SJCRH30 (cell line): ENCODE results near the gene FAM83D. TPM values are rescaled to one million over a fixed set of nuclear protein-coding genes. Genes with fewer than 3 reads are reported as not detected.

Experiments used
- DNase-seq, 2 experiments: peaks; one replicate each; pipeline ENCODE4 v3.0.0-alpha.2; 2015 to 2020
- H3K27ac ChIP-seq: fragments of 250-450 bp; sonication (Bioruptor Pico); 2 replicates; pipeline ENCODE4 v1.5.1; 2020; ENCODE audit warnings: mild to moderate bottlenecking, moderate library complexity
- H3K27me3 ChIP-seq: fragments of 250-450 bp; sonication (Bioruptor Pico); 2 replicates; pipeline ENCODE4 v1.5.1; 2020; ENCODE audit warnings: mild to moderate bottlenecking, moderate library complexity
- H3K36me3 ChIP-seq: fragments of 250-450 bp; sonication (Bioruptor Pico); 2 replicates; pipeline ENCODE4 v1.5.1; 2020; ENCODE audit warnings: mild to moderate bottlenecking, moderate library complexity
- H3K4me1 ChIP-seq: fragments of 250-450 bp; sonication (Bioruptor Pico); 2 replicates; pipeline ENCODE4 v1.5.1; 2020; ENCODE audit warnings: mild to moderate bottlenecking, moderate library complexity
- H3K4me3 ChIP-seq: fragments of 250-450 bp; sonication (Bioruptor Pico); 2 replicates; pipeline ENCODE4 v1.5.1; 2020; ENCODE audit warnings: mild to moderate bottlenecking, moderate library complexity
- H3K9me3 ChIP-seq: fragments of 250-450 bp; sonication (Bioruptor Pico); replicated peaks from 2 replicates; pipeline ENCODE4 v1.5.1; 2020; ENCODE audit warnings: mild to moderate bottlenecking, moderate library complexity
- total RNA-seq: library from RNA; depleted of rRNA; stranded (reverse); fragments of >200 nt; shearing (Covaris generic); gene quantifications from 2 replicates; pipeline ENCODE4 v1.2.3, GENCODE V29; 2014

The FAM83D gene
- total RNA-seq, 1 experiment from 2014 or later, result 96.6 TPM

GRCh38 chr20:38890497-38890818 is 35.8 kb upstream of the FAM83D start:
- no peak overlapping the region for H3K27ac ChIP-seq
- no peak overlapping the region for H3K4me3 ChIP-seq
- no peaks in the 10 kb centered on the region; the same call in 1 of the 2 replicates for H3K4me1 ChIP-seq
- no peaks in the 10 kb centered on the region for H3K9me3 ChIP-seq
- no peaks in the 10 kb centered on the region for H3K27me3 ChIP-seq
- no peaks in the 10 kb centered on the region for H3K36me3 ChIP-seq
- DNase-seq, result no peak

GRCh38 chr20:38892091-38892981 is 33.9 kb upstream of the FAM83D start:
- H3K36me3 ChIP-seq, result no peaks in the 10 kb centered on the region
- no peaks in the 10 kb centered on the region for H3K27me3 ChIP-seq
- H3K4me3 ChIP-seq, result no peak overlapping the region
- H3K27ac ChIP-seq, result no peak overlapping the region
- H3K4me1 ChIP-seq, result no peaks in the 10 kb centered on the region; the same call in 1 of the 2 replicates
- H3K9me3 ChIP-seq, result no peaks in the 10 kb centered on the region
- peak; percentile 43 to 51 for DNase-seq

- Histone ChIP-seq H3K27ac (no peak overlapping the region), H3K27me3 (no peaks in the 10 kb centered on the region), H3K4me3 (no peak overlapping the region), H3K36me3 (no peaks in the 10 kb centered on the region), H3K9me3 (no peaks in the 10 kb centered on the region), H3K4me1 (no peaks in the 10 kb centered on the region; the same call in 1 of the 2 replicates)
- DNase-seq, result no peak
These were observed 33.1 kb upstream of the FAM83D start for GRCh38 chr20:38893056-38893564.

GRCh38 chr20:38893565-38894090 is 32.6 kb upstream of the FAM83D start:
- peak; percentile 74 to 84 for DNase-seq
- H3K27ac ChIP-seq, result no peak overlapping the region
- H3K27me3 ChIP-seq, result no peaks in the 10 kb centered on the region
- H3K9me3 ChIP-seq, result no peaks in the 10 kb centered on the region
- H3K4me1 ChIP-seq, result no peaks in the 10 kb centered on the region; the same call in 1 of the 2 replicates
- no peak overlapping the region for H3K4me3 ChIP-seq
- H3K36me3 ChIP-seq, result no peaks in the 10 kb centered on the region

- DNase-seq, result no peak
- H3K36me3 ChIP-seq, result no peaks in the 10 kb centered on the region
- H3K27me3 ChIP-seq, result no peaks in the 10 kb centered on the region
- H3K27ac ChIP-seq, result no peak overlapping the region
- H3K4me3 ChIP-seq, result no peak overlapping the region
- no peaks in the 10 kb centered on the region; the same call in 1 of the 2 replicates for H3K4me1 ChIP-seq
- no peaks in the 10 kb centered on the region for H3K9me3 ChIP-seq
These were observed 31.9 kb upstream of the FAM83D start for GRCh38 chr20:38894091-38894847.

- no peaks in the 10 kb centered on the region for H3K36me3 ChIP-seq
- H3K9me3 ChIP-seq, result no peaks in the 10 kb centered on the region
- no peaks in the 10 kb centered on the region; the same call in 1 of the 2 replicates for H3K4me1 ChIP-seq
- no peaks in the 10 kb centered on the region for H3K27me3 ChIP-seq
- H3K27ac ChIP-seq, result no peak overlapping the region
- no peak for DNase-seq
- no peak overlapping the region for H3K4me3 ChIP-seq
These were observed 30.9 kb upstream of the FAM83D start for GRCh38 chr20:38895098-38895949.

- Histone ChIP-seq H3K9me3 (no peaks in the 10 kb centered on the region), H3K4me3 (no peak overlapping the region), H3K27ac (no peak overlapping the region), H3K36me3 (no peaks in the 10 kb centered on the region), H3K4me1 (no peaks in the 10 kb centered on the region; the same call in 1 of the 2 replicates), H3K27me3 (no peaks in the 10 kb centered on the region)
- DNase-seq, result no peak
These were observed 30.1 kb upstream of the FAM83D start for GRCh38 chr20:38896009-38896594.

GRCh38 chr20:38897267-38897666 is 28.9 kb upstream of the FAM83D start:
- DNase-seq, result no peak
- Histone ChIP-seq H3K27me3 (no peaks in the 10 kb centered on the region), H3K27ac (no peak overlapping the region)

GRCh38 chr20:38900606-38901005 is 25.6 kb upstream of the FAM83D start:
- no peaks in the 10 kb centered on the region for H3K36me3 ChIP-seq
- no peaks in the 10 kb centered on the region for H3K27me3 ChIP-seq
- H3K27ac ChIP-seq, result no peak overlapping the region
- no peaks in the 10 kb centered on the region for H3K4me1 ChIP-seq
- no peak for DNase-seq
- no peak overlapping the region for H3K4me3 ChIP-seq
- H3K9me3 ChIP-seq, result no peaks in the 10 kb centered on the region

More at GRCh38 chr20:38897267-38897666, 28.9 kb upstream of the FAM83D start:
- Histone ChIP-seq H3K9me3 (no peaks in the 10 kb centered on the region), H3K36me3 (no peaks in the 10 kb centered on the region), H3K4me3 (no peak overlapping the region), H3K4me1 (no peaks in the 10 kb centered on the region; the same call in 1 of the 2 replicates)

GRCh38 chr20:38902601-38903000 is 23.6 kb upstream of the FAM83D start:
- no peaks in the 10 kb centered on the region for H3K36me3 ChIP-seq
- DNase-seq, result no peak
- no peak overlapping the region for H3K4me3 ChIP-seq
- no peak overlapping the region for H3K27ac ChIP-seq
- H3K27me3 ChIP-seq, result no peaks in the 10 kb centered on the region
- no peaks in the 10 kb centered on the region for H3K9me3 ChIP-seq
- H3K4me1 ChIP-seq, result no peaks in the 10 kb centered on the region

- H3K4me3 ChIP-seq, result no peak overlapping the region
- no peaks in the 10 kb centered on the region for H3K27me3 ChIP-seq
- no peak for DNase-seq
- no peaks in the 10 kb centered on the region for H3K4me1 ChIP-seq
- no peak overlapping the region for H3K27ac ChIP-seq
- H3K36me3 ChIP-seq, result no peaks in the 10 kb centered on the region
- no peaks in the 10 kb centered on the region for H3K9me3 ChIP-seq
These were observed 22.9 kb upstream of the FAM83D start for GRCh38 chr20:38903335-38903734.

- Histone ChIP-seq H3K9me3 (no peaks in the 10 kb centered on the region), H3K27ac (no peak overlapping the region), H3K4me3 (no peak overlapping the region), H3K27me3 (no peaks in the 10 kb centered on the region), H3K36me3 (no peaks in the 10 kb centered on the region), H3K4me1 (peaks cover 2% of the 10 kb centered on the region; the same call in 1 of the 2 replicates)
- DNase-seq, result no peak
These were observed 20.8 kb upstream of the FAM83D start for GRCh38 chr20:38905375-38905774.

- Histone ChIP-seq H3K4me3 (no peak overlapping the region), H3K36me3 (no peaks in the 10 kb centered on the region), H3K4me1 (peaks cover 2% of the 10 kb centered on the region; the same call in 1 of the 2 replicates), H3K9me3 (no peaks in the 10 kb centered on the region), H3K27ac (no peak overlapping the region), H3K27me3 (no peaks in the 10 kb centered on the region)
- DNase-seq, result no peak
These were observed 18.1 kb upstream of the FAM83D start for GRCh38 chr20:38907918-38908677.
